ENCODE results near the gene ABHD10.

Gene ABHD10

DNA sequence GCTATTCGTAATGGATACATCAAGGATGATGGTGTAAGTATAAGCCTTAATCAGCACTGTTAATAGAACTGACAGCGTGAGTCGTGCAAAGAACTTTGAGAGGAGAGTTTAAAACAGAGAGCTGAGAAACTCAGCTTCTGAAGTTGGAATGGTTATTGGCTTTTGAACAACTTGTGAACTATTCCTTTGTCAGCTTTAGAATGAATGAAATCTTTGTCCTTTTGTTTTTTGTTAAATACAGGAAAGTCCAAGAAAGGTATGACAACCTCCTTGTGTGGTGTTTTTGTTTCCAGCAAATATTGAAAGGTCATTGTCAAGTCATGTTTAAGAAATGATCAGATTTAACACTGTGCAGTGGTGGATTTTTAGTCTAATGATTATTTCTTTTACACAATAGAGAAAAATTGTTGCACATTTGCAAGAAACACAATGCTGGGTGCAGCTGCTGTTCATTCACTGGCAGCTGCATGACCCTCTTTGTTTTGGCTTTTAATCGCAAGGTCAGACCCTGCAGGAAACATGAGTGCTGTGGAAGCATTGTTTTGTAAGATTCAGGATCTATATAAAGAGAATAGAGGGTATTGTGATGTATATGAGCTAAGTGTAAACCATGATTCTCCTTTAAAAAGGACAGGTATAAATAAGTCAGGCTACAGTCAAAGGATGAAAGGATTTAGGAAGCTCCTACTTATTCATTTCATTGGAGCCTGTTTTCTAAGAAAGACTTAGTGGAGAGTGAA, 21.7 kb upstream of the ABHD10 start:
- TF ChIP-seq, protein P1, sequence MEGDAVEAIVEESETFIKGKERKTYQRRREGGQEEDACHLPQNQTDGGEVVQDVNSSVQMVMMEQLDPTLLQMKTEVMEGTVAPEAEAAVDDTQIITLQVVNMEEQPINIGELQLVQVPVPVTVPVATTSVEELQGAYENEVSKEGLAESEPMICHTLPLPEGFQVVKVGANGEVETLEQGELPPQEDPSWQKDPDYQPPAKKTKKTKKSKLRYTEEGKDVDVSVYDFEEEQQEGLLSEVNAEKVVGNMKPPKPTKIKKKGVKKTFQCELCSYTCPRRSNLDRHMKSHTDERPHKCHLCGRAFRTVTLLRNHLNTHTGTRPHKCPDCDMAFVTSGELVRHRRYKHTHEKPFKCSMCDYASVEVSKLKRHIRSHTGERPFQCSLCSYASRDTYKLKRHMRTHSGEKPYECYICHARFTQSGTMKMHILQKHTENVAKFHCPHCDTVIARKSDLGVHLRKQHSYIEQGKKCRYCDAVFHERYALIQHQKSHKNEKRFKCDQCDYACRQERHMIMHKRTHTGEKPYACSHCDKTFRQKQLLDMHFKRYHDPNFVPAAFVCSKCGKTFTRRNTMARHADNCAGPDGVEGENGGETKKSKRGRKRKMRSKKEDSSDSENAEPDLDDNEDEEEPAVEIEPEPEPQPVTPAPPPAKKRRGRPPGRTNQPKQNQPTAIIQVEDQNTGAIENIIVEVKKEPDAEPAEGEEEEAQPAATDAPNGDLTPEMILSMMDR (IDR thresholded peaks at IDR 0.05; ENCODE audit: control extremely low read depth, extremely low read depth, low read depth, missing control alignments): no peak
- DNase-seq (ENCODE audit: extremely low spot score): no peak
- POLR2A ChIA-PET: no interaction called here
- CTCF ChIA-PET: interaction anchor here (1.1 to 6.9 kb wide), 2 partner anchors 10 to 57 kb away, joined by 3 to 60 read pairs; no protein-coding TSS in a partner anchor

DNA sequence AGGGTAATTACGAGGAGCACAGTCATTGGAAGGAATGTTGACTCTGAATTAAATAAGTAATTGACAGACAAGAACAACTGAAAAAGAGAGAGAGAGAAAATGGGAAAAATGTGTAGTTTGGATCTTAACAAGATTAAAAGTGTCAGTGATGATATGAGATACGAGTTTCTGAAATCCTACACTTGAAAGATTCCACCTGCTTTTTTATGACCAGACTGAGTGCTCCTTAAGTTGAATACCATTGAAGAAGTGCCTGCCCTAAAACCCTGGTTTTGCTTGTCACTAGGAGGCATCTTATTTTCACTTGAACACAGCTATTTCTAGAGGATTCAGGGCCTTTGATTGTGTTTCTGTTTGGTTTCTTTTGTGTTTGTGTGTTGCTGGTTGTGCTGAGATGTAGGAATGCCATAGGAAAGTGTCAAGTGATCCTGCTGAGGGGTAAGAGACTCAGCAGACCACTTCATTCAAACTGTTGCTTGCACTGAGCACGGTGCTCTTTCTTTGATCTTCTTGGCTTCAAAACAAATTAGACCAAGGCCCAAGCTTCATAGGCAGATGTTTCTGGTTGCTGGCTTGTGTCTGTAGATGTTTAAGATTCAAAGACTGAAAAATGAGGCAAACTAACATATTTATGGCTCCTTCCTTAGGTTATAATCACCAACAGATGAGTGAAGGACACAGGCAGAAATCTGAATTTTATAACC, 17.2 kb upstream of the ABHD10 start:
- no peak for DNase-seq (ENCODE audit: extremely low spot score)
- POLR2A ChIA-PET: no interaction called here
- CTCF ChIA-PET: interaction anchor here (1.0 to 17.6 kb wide), 7 partner anchors 8 to 292 kb away, joined by 3 to 327 read pairs (median 5); no protein-coding TSS in a partner anchor
- TF ChIP-seq, protein P1 (IDR thresholded peaks at IDR 0.05; ENCODE audit: control extremely low read depth, extremely low read depth, low read depth, missing control alignments): no peak

DNA sequence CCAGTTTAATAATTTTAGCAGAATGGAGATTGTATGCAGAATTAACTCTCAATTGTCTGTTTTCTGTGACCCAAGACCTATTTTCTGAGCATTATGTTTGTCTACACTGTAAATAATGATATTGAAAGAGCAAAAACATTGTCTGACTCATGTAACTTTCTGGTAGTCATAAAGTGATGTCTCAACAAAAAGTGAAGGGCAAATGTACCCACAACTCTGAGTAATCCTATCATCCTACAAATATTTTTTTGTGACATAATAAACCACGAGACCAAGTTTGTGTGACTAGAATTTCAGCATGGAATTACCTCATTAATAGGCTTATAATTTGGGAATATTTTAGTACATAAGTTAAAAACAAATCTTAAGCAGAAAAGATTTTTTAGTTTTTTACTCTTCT, 15.4 kb upstream of the ABHD10 start:
- no peak for DNase-seq (ENCODE audit: extremely low spot score)
- TF ChIP-seq, protein P1 (IDR thresholded peaks at IDR 0.05; ENCODE audit: control extremely low read depth, extremely low read depth, low read depth, missing control alignments): no peak
- CTCF ChIA-PET: interaction anchor here (3.0 to 17.6 kb wide), 3 partner anchors 25 to 244 kb away, joined by 8 to 327 read pairs (median 14); no protein-coding TSS in a partner anchor
- POLR2A ChIA-PET: no interaction called here

DNA sequence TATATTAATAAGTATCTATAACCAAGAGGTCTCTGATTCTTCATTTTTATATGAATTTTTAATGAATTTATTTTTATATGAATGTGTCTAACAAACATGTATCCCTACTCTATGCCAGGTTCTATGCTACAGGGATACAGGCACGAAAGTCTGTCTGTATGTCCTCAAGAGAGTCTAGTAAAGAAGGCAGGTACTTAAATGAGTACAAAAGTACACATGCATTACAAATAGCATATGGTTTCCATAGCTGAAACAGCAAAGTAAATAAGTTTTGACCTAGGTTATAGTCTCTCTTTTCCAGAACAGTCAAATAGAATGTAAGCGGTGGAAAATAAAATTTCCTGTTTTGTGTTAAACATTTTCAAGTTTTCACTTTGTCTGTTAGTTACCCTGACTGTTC, 13.3 kb upstream of the ABHD10 start:
- TF ChIP-seq, protein P1 (IDR thresholded peaks at IDR 0.05; ENCODE audit: control extremely low read depth, extremely low read depth, low read depth, missing control alignments): no peak
- ChIA-PET POLR2A (interaction anchor here (1.1 kb wide), 1 partner anchor 13 kb away, joined by 3 read pairs; the partner anchor contains the start of gene ABHD10), CTCF (interaction anchor here (1.0 to 17.6 kb wide), 5 partner anchors 9 to 280 kb away, joined by 3 to 327 read pairs (median 60); partner anchors contain the start of gene ABHD10)
- DNase-seq (ENCODE audit: extremely low spot score): no peak

DNA sequence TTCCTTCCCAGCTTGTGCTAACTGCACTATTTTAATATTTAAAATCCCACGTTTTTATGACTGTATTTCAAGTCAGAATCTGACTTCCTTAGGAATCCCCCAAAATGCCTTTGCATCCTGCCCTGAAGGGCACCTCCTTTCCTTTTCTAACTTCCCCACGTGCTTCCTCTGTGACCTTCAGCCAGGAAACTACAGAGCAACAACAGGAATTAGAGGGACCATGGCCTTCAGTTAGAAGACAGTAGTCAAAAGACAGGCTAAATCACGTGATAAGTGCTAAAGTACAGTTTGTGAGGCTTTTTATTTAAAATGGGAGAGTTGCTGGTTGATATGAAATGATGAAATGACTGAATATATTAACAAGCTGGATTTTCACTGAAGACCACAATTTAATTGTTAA, 11.8 kb upstream of the ABHD10 start:
- ChIA-PET POLR2A (interaction anchor here (1.0 kb wide), 1 partner anchor 12 kb away, joined by 3 read pairs; the partner anchor contains the start of gene ABHD10), CTCF (interaction anchor here (0.6 to 17.6 kb wide), 19 partner anchors 11 to 389 kb away, joined by 3 to 327 read pairs (median 6); partner anchors contain the start of gene ABHD10)
- DNase-seq (ENCODE audit: extremely low spot score): no peak
- TF ChIP-seq, protein P1 (IDR thresholded peaks at IDR 0.05; ENCODE audit: control extremely low read depth, extremely low read depth, low read depth, missing control alignments): no peak

DNA sequence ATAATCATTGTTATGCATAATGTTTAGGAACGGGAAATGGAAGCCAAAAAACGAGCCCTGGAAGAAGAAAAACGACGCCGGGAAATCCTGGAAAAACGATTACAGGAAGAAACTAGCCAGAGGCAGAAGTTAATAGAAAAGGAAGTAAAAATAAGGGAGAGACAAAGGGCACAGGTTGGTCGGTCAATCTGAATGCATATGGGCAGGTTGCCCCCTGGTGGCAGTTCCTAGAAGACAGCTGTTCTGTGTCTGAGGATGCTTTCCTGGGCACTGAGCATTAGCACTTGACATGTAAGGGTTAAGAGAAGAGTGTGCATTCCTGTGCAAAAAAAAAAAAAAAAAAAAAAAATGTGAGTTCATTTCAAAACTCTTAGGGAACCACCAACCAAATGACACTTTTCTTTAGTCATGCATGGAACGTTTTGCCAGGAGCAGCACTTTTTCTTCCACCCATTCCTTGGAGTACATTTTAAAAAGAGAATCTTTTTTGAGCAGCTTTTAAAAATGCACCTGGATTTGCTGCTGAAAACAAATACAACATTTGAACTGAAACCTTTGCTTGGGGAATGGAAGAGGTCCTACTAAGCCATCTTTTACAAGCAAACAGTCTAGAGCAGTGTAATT, 11.1 kb upstream of the ABHD10 start:
- TF ChIP-seq, protein P1 (IDR thresholded peaks at IDR 0.05; ENCODE audit: control extremely low read depth, extremely low read depth, low read depth, missing control alignments): peak; percentile 86
- POLR2A ChIA-PET: interaction anchor here (0.8 to 1.0 kb wide), 2 partner anchors 11 to 251 kb away, joined by 3 read pairs; partner anchors contain the start of gene ABHD10
- CTCF ChIA-PET: interaction anchor here (0.7 to 17.6 kb wide), 31 partner anchors 11 to 389 kb away, joined by 3 to 327 read pairs (median 5); partner anchors contain the start of gene ABHD10
- peak; percentile 38 for DNase-seq (ENCODE audit: extremely low spot score)

All from GM10248 (cell line).